Upper lobe of left lung (tissue), 6 donors: Measurements from ENCODE around the gene DCPS. TPM values are rescaled to one million over a fixed set of nuclear protein-coding genes. Genes with fewer than 3 reads are reported as not detected.

Source experiments
- ATAC-seq, 2 donors: fragments of 200-7000 bp; cut with Tn5 transposase; one replicate each; pipeline ENCODE4 v1.9.1; 2022; ENCODE audit warnings: mild to moderate bottlenecking in 2 of 2, moderate library complexity in 2 of 2; ENCODE audit not compliant: low FRiP score in 2 of 2
- DNase-seq, 2 donors: peaks; one replicate each; pipeline ENCODE4 v3.0.0-alpha.2; 2019 to 2020
- H3K27ac ChIP-seq, 4 donors: fragments of 200-600 bp; sonication (generic); one replicate each; pipeline ENCODE4 v1.5.1; 2016 to 2019
- H3K27me3 ChIP-seq, 4 donors: fragments of 200-600 bp; sonication (generic); one replicate each; pipeline ENCODE4 v1.5.1; 2017 to 2019
- H3K36me3 ChIP-seq, 4 donors: fragments of 200-600 bp; sonication (generic); one replicate each; pipeline ENCODE4 v1.5.1; 2016 to 2019
- H3K4me1 ChIP-seq, 4 donors: fragments of 200-600 bp; sonication (generic); one replicate each; pipeline ENCODE4 v1.5.1; 2018 to 2019
- H3K4me3 ChIP-seq, 4 donors: fragments of 200-600 bp; sonication (generic); one replicate each; pipeline ENCODE4 v1.5.1; 2017 to 2019; ENCODE audit warnings: mild to moderate bottlenecking in 2 of 4, moderate library complexity in 1 of 4
- H3K9me3 ChIP-seq, 4 donors: fragments of 200-600 bp; sonication (generic); one replicate each; pipeline ENCODE4 v1.5.1; 2018 to 2019
- CTCF ChIP-seq, 6 experiments: fragments of 450-650 bp in 4 of 6; fragments of 200-600 bp in 2 of 6; sonication (generic) in 2 of 6; IDR thresholded peaks; one replicate each; pipeline ENCODE4 v1.5.1; 2016 to 2019; ENCODE audit warnings: antibody characterized with exemption in 6 of 6
- EP300 ChIP-seq, 4 donors: sonication (generic); formaldehyde crosslinking; IDR thresholded peaks; one replicate each; pipeline ENCODE4 v1.5.1; 2017; ENCODE audit warnings: antibody characterized with exemption in 4 of 4, control low read depth in 2 of 4
- POLR2A ChIP-seq, 4 donors: fragments of 450-650 bp; IDR thresholded peaks; one replicate each; pipeline ENCODE4 v1.5.1; 2016 to 2017; ENCODE audit warnings: antibody characterized with exemption in 4 of 4, mild to moderate bottlenecking in 2 of 4
- POLR2AphosphoS5 ChIP-seq, 2 donors: sonication (generic); formaldehyde crosslinking; IDR thresholded peaks; one replicate each; pipeline ENCODE4 v1.5.1; 2017; ENCODE audit warnings: antibody characterized with exemption in 2 of 2
- WGBS, 2 donors: methylation state at CpG; one replicate each; pipeline ENCODE4 v1.1.5; 2017 to 2018; 5-methylcytosine and 5-hydroxymethylcytosine counted together
- total RNA-seq, 6 donors: library from RNA; depleted of rRNA in 4 of 6; stranded (reverse); fragments of >200 nt in 4 of 6; gene quantifications; one replicate each; pipeline versions ENCODE4 v1.1.0 to v1.2.1, GENCODE V29; 2016 to 2021
- donor health status: DM: no; HTN: no; CAD: no; lungs with moderate emphysema.
- donor health status: DM: no; HTN: yes; CAD: no; lungs with severe emphysema.

DCPS gene
- total RNA-seq, 6 donors from 2014 or later = 6.3 to 21.4 (median 14.1) TPM

GRCh38 chr11:126257764-126258163 lies 46.1 kb upstream of the DCPS start:
- Histone ChIP-seq H3K9me3 (no peaks in the 10 kb centered on the region), H3K27me3 (no peaks in the 10 kb centered on the region), H3K4me1 (no peaks in the 10 kb centered on the region), H3K36me3 (peaks cover 10 to 58% (median 45%) of the 10 kb centered on the region in 4 donors), H3K4me3 (no peak overlapping the region), H3K27ac (no peak overlapping the region)
- no peak for DNase-seq
- WGBS, 2 donors = 94 to 96% methylated on average over 2 of the region's 2 CpGs
- TF ChIP-seq EP300 (IDR thresholded peaks at IDR 0.05) (no peak), CTCF (IDR thresholded peaks at IDR 0.05) (no peak), POLR2AphosphoS5 (IDR thresholded peaks at IDR 0.05) (no peak), POLR2A (IDR thresholded peaks at IDR 0.05) (no peak)
- ATAC-seq = no peak

- Histone ChIP-seq H3K27me3 (no peaks in the 10 kb centered on the region), H3K27ac (no peak overlapping the region), H3K4me1 (peaks cover 0 to 5% (median under 1%) of the 10 kb centered on the region in 4 donors), H3K36me3 (peaks cover 25 to 71% (median 62%) of the 10 kb centered on the region in 4 donors), H3K4me3 (no peak overlapping the region), H3K9me3 (no peaks in the 10 kb centered on the region)
- no peak for TF ChIP-seq CTCF (IDR thresholded peaks at IDR 0.05)
- TF ChIP-seq POLR2A (IDR thresholded peaks at IDR 0.05) = no peak
- no peak for TF ChIP-seq POLR2AphosphoS5 (IDR thresholded peaks at IDR 0.05)
- TF ChIP-seq EP300 (IDR thresholded peaks at IDR 0.05) = no peak
- ATAC-seq (no peak), DNase-seq (no peak)
- 94 to 98% methylated on average over 6 of the region's 6 CpGs for WGBS, 2 donors
These were observed 41.6 kb upstream of the DCPS start for GRCh38 chr11:126262216-126262615.

GRCh38 chr11:126263489-126263888 lies 40.4 kb upstream of the DCPS start:
- Histone ChIP-seq H3K27me3 (no peaks in the 10 kb centered on the region), H3K9me3 (no peaks in the 10 kb centered on the region), H3K27ac (no peak overlapping the region), H3K4me1 (peaks cover 7 to 13% (median 8%) of the 10 kb centered on the region in 4 donors), H3K4me3 (no peak overlapping the region), H3K36me3 (peaks cover 25 to 61% (median 56%) of the 10 kb centered on the region in 4 donors)
- DNase-seq = no peak
- WGBS, 2 donors = 86 to 93% methylated on average over 6 of the region's 6 CpGs
- TF ChIP-seq POLR2A (IDR thresholded peaks at IDR 0.05) (no peak), POLR2AphosphoS5 (IDR thresholded peaks at IDR 0.05) (no peak), CTCF (IDR thresholded peaks at IDR 0.05) (no peak), EP300 (IDR thresholded peaks at IDR 0.05) (no peak)
- no peak for ATAC-seq

- TF ChIP-seq POLR2A (IDR thresholded peaks at IDR 0.05) (no peak), CTCF (IDR thresholded peaks at IDR 0.05) (no peak), POLR2AphosphoS5 (IDR thresholded peaks at IDR 0.05) (no peak), EP300 (IDR thresholded peaks at IDR 0.05) (no peak)
- DNase-seq = no peak
- no peak overlapping the region for H3K4me3 ChIP-seq
- ATAC-seq = no peak
- peaks cover 13 to 24% (median 17%) of the 10 kb centered on the region in 4 donors for H3K4me1 ChIP-seq
- no peaks in the 10 kb centered on the region for H3K27me3 ChIP-seq
- H3K27ac ChIP-seq = no peak overlapping the region
- H3K36me3 ChIP-seq = peaks cover 25 to 60% (median 56%) of the 10 kb centered on the region in 4 donors
- WGBS, 2 donors = 86 to 93% methylated on average over 8 of the region's 8 CpGs
- H3K9me3 ChIP-seq = no peaks in the 10 kb centered on the region
These were observed 38.0 kb upstream of the DCPS start for GRCh38 chr11:126265811-126266210.

GRCh38 chr11:126267650-126268049 lies 36.2 kb upstream of the DCPS start:
- Histone ChIP-seq H3K9me3 (no peaks in the 10 kb centered on the region), H3K4me3 (peak overlapping the region; percentile 59 to 79 (median 69)), H3K27me3 (no peaks in the 10 kb centered on the region), H3K4me1 (peaks cover 13 to 24% (median 17%) of the 10 kb centered on the region in 4 donors), H3K27ac (peak overlapping the region; percentile 91 to 97 (median 92)), H3K36me3 (peaks cover 25 to 53% (median 47%) of the 10 kb centered on the region in 4 donors)
- DNase-seq (peak in 1 of 2 donors; percentile 41), ATAC-seq (no peak)
- 65 to 69% methylated on average over 6 of the region's 6 CpGs for WGBS, 2 donors
- TF ChIP-seq POLR2A (IDR thresholded peaks at IDR 0.05) (no peak), CTCF (IDR thresholded peaks at IDR 0.05) (no peak), POLR2AphosphoS5 (IDR thresholded peaks at IDR 0.05) (no peak), EP300 (IDR thresholded peaks at IDR 0.05) (no peak)
